ENCODE measurements around the gene CEP192. TPM values are rescaled to one million over a fixed set of nuclear protein-coding genes. Genes with fewer than 3 reads are reported as not detected.

Gene CEP192
- total and polyA plus RNA-seq, 2 of the 13 experiments (the other 11 are each of a cell fraction or from before 2014, with no cell fraction given) = 15.3 to 24.7 TPM

- POLR2A ChIA-PET = no interaction called here
- BruUV-seq (replicated peaks) = no TSS peak
- CTCF ChIA-PET (ENCODE audit: low intra/inter-chr PET ratio, low total read pairs) = no interaction called here
- no peak for DNase-seq (ENCODE audit: low spot score)
- no peak for FAIRE-seq
- in situ Hi-C loops (cut with HindIII; ENCODE audit: extremely low pct_ligation_motif_present, low pct_unique_long_range_greater_than_20kb) (no loop called here), intact Hi-C loops (cut with micrococcal nuclease; ENCODE audit: unreplicated experiment) (no loop called here)
- Histone ChIP-seq H3K4me1 (ENCODE audit: insufficient read depth, low read length) (no peaks in the 10 kb centered on the region), H3K79me2 (ENCODE audit: insufficient read depth, low read length) (no peaks in the 10 kb centered on the region), H3K36me3 (replicated peaks in 1 of 2; ENCODE audit: control insufficient read depth in 1 of 2, insufficient read depth in 2 of 2, low read length in 2 of 2) (peaks cover 14 to 62% of the 10 kb centered on the region in 2 experiments), H3K9ac (ENCODE audit: insufficient read depth, low read depth, low read length) (no peak overlapping the region), H3K4me3 (replicated peaks in 1 of 3; ENCODE audit: insufficient read depth in 1 of 3, low read depth in 2 of 3, low read length in 3 of 3) (no peak overlapping the region), H3K4me2 (ENCODE audit: low read depth, low read length) (no peak overlapping the region), H2AFZ (ENCODE audit: low read length) (no peak overlapping the region), H4K20me1 (ENCODE audit: insufficient read depth, low read length) (no peaks in the 10 kb centered on the region), H3K27me3 (ENCODE audit: control insufficient read depth in 1 of 2, insufficient read depth in 2 of 2, low read length in 2 of 2) (no peaks in the 10 kb centered on the region), H3K27ac (ENCODE audit: extremely low read length, insufficient read depth, low read length) (no peak overlapping the region), H3K9me3 (ENCODE audit: low read length) (no peaks in the 10 kb centered on the region)
- WGBS (ENCODE audit: low lambda C conversion rate) = 96% methylated on average over 4 of the region's 4 CpGs
- ATAC-seq = no peak
- no peak for TF ChIP-seq FOSL2 (CRISPR knock-in tag; IDR thresholded peaks at IDR 0.05)
- TF ChIP-seq BHLHE40 (IDR thresholded peaks at IDR 0.05; ENCODE audit: low read length) = no peak
- no peak for TF ChIP-seq EP300 (IDR thresholded peaks at IDR 0.05; ENCODE audit: low read depth in 2 of 2, low read length in 2 of 2)
- TF ChIP-seq EP300 (CRISPR knock-in tag; IDR thresholded peaks at IDR 0.05; ENCODE audit: borderline replicate concordance) = no peak
- no peak for TF ChIP-seq IKZF5 (CRISPR knock-in tag; IDR thresholded peaks at IDR 0.05)
- TF ChIP-seq ZNF496 (CRISPR knock-in tag; IDR thresholded peaks at IDR 0.05; ENCODE audit: insufficient replicate concordance) = no peak
- TF ChIP-seq NFE2 (CRISPR knock-in tag; IDR thresholded peaks at IDR 0.05) = no peak
- TF ChIP-seq MLX (CRISPR knock-in tag; IDR thresholded peaks at IDR 0.05) = no peak
- TF ChIP-seq MTF2 (CRISPR knock-in tag; IDR thresholded peaks at IDR 0.05; ENCODE audit: borderline replicate concordance) = no peak
- TF ChIP-seq GABPB1 (CRISPR knock-in tag; IDR thresholded peaks at IDR 0.05) = no peak
- no peak for TF ChIP-seq SP1 (IDR thresholded peaks at IDR 0.05)
- no peak for TF ChIP-seq SP1 (CRISPR knock-in tag; IDR thresholded peaks at IDR 0.05)
- no peak for TF ChIP-seq ZSCAN9 (CRISPR knock-in tag; IDR thresholded peaks at IDR 0.05; ENCODE audit: borderline replicate concordance)
- TF ChIP-seq HDAC1 (CRISPR knock-in tag; IDR thresholded peaks at IDR 0.05) = no peak
- no peak for TF ChIP-seq KIAA2018 (CRISPR knock-in tag; IDR thresholded peaks at IDR 0.05; ENCODE audit: borderline replicate concordance)
- TF ChIP-seq JUNB (CRISPR knock-in tag; IDR thresholded peaks at IDR 0.05; ENCODE audit: borderline replicate concordance) = no peak
These were observed 110.6 kb downstream of the CEP192 start for GRCh38 chr18:13101659-13102197.

Measured in HepG2 (cell line).